Measurements from ENCODE around the gene SIPA1L3. TPM values are rescaled to one million over a fixed set of nuclear protein-coding genes. Genes with fewer than 3 reads are reported as not detected.

The SIPA1L3 gene
- total and polyA plus RNA-seq, 10 of the 15 experiments (the other 5 are each of a cell fraction or from before 2014, with no cell fraction given): 0.24 to 66.2 (median 19.1) TPM

GRCh38 chr19:38213469-38213868 lies 306.5 kb downstream of the SIPA1L3 start:
- no peaks in the 10 kb centered on the region for H4K20me1 ChIP-seq (ENCODE audit: control insufficient read depth, insufficient read depth)
- H3K4me2 ChIP-seq (ENCODE audit: control insufficient read depth, insufficient read depth): no peak overlapping the region
- ChIA-PET CTCF (interaction anchor here (0.9 kb wide), 2 partner anchors 30 to 311 kb away, joined by 3 read pairs; no protein-coding TSS in a partner anchor), POLR2A (no interaction called here), SMC1A (ENCODE audit: uncharacterized antibody, unreplicated experiment) (no interaction called here), RAD21 (ENCODE audit: unreplicated experiment) (no interaction called here)
- in situ Hi-C loops (cut with MboI) (no loop called here), intact Hi-C loops (cut with micrococcal nuclease; ENCODE audit: unreplicated experiment) (no loop called here)
- no peak for DNase-seq (ENCODE audit: low read depth, low spot score)
- no peaks in the 10 kb centered on the region for H3K36me3 ChIP-seq (ENCODE audit: control insufficient read depth in 2 of 2, insufficient read depth in 2 of 2, low read length in 1 of 2)
- TF ChIP-seq FOXK2 (IDR thresholded peaks at IDR 0.05): no peak
- TF ChIP-seq SIX5 (IDR thresholded peaks at IDR 0.05; ENCODE audit: low read depth, low read length, severe bottlenecking): no peak
- no peak for TF ChIP-seq STAT3 (IDR thresholded peaks at IDR 0.05; ENCODE audit: low read depth, low read length)
- no peak for TF ChIP-seq RAD51 (IDR thresholded peaks at IDR 0.05)
- no peak for TF ChIP-seq ZSCAN29 (IDR thresholded peaks at IDR 0.05)
- no peak for TF ChIP-seq GABPA (IDR thresholded peaks at IDR 0.05; ENCODE audit: low read depth)
- no peak for TF ChIP-seq SREBF2 (IDR thresholded peaks at IDR 0.05; ENCODE audit: low read length)
- TF ChIP-seq NFXL1 (IDR thresholded peaks at IDR 0.05; ENCODE audit: borderline replicate concordance): no peak
- TF ChIP-seq TCF12 (IDR thresholded peaks at IDR 0.05; ENCODE audit: low read depth, low read length): no peak
- TF ChIP-seq SMAD1 (IDR thresholded peaks at IDR 0.05; ENCODE audit: low read depth, partially characterized antibody): no peak
- TF ChIP-seq TCF3 (IDR thresholded peaks at IDR 0.05; ENCODE audit: borderline replicate concordance, insufficient read depth, low read depth, low read length): no peak
- no peak for TF ChIP-seq CHD1 (IDR thresholded peaks at IDR 0.05; ENCODE audit: low read depth, low read length)
- TF ChIP-seq IKZF2 (IDR thresholded peaks at IDR 0.05): no peak
- TF ChIP-seq, protein P1, sequence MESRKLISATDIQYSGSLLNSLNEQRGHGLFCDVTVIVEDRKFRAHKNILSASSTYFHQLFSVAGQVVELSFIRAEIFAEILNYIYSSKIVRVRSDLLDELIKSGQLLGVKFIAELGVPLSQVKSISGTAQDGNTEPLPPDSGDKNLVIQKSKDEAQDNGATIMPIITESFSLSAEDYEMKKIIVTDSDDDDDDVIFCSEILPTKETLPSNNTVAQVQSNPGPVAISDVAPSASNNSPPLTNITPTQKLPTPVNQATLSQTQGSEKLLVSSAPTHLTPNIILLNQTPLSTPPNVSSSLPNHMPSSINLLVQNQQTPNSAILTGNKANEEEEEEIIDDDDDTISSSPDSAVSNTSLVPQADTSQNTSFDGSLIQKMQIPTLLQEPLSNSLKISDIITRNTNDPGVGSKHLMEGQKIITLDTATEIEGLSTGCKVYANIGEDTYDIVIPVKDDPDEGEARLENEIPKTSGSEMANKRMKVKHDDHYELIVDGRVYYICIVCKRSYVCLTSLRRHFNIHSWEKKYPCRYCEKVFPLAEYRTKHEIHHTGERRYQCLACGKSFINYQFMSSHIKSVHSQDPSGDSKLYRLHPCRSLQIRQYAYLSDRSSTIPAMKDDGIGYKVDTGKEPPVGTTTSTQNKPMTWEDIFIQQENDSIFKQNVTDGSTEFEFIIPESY (IDR thresholded peaks at IDR 0.05): no peak
- no peak for TF ChIP-seq BACH1 (IDR thresholded peaks at IDR 0.05; ENCODE audit: borderline replicate concordance)
- TF ChIP-seq NR2C1 (IDR thresholded peaks at IDR 0.05): no peak
- TF ChIP-seq JUND (IDR thresholded peaks at IDR 0.05; ENCODE audit: low read depth, low read length): no peak
- no peak for TF ChIP-seq KLF5 (IDR thresholded peaks at IDR 0.05; ENCODE audit: partially characterized antibody)
- no peak for TF ChIP-seq SUZ12 (IDR thresholded peaks at IDR 0.05; ENCODE audit: unreplicated experiment)
- TF ChIP-seq, protein P2, sequence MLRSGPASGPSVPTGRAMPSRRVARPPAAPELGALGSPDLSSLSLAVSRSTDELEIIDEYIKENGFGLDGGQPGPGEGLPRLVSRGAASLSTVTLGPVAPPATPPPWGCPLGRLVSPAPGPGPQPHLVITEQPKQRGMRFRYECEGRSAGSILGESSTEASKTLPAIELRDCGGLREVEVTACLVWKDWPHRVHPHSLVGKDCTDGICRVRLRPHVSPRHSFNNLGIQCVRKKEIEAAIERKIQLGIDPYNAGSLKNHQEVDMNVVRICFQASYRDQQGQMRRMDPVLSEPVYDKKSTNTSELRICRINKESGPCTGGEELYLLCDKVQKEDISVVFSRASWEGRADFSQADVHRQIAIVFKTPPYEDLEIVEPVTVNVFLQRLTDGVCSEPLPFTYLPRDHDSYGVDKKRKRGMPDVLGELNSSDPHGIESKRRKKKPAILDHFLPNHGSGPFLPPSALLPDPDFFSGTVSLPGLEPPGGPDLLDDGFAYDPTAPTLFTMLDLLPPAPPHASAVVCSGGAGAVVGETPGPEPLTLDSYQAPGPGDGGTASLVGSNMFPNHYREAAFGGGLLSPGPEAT (IDR thresholded peaks at IDR 0.05; ENCODE audit: low read depth): no peak
- ATAC-seq: no peak
- no peaks in the 10 kb centered on the region for H3K27me3 ChIP-seq (replicated peaks in 1 of 2; ENCODE audit: control insufficient read depth in 2 of 2, insufficient read depth in 2 of 2, low read length in 1 of 2)
- H3K4me1 ChIP-seq (ENCODE audit: control insufficient read depth, insufficient read depth, low read length): peaks cover 24% of the 10 kb centered on the region
- no peak overlapping the region for H3K27ac ChIP-seq (ENCODE audit: control insufficient read depth, insufficient read depth)
- BruUV-seq (replicated peaks): no TSS peak
- no peaks in the 10 kb centered on the region for H3K79me2 ChIP-seq (ENCODE audit: control insufficient read depth, insufficient read depth, low read length)
- no peak for FAIRE-seq
- no peak overlapping the region for H2AFZ ChIP-seq (ENCODE audit: control insufficient read depth, low read depth, low read length)
- H3K9me3 ChIP-seq (replicated peaks; ENCODE audit: control insufficient read depth, insufficient read depth, low read length): no peaks in the 10 kb centered on the region
- no peak overlapping the region for H3K4me3 ChIP-seq
- no peak overlapping the region for H3K9ac ChIP-seq (ENCODE audit: control insufficient read depth, insufficient read depth, low read length)
- WGBS (ENCODE audit: insufficient coverage, insufficient replicate concordance, low lambda C conversion rate, missing lambda C conversion rate): 89% methylated on average over 20 of the region's 23 CpGs

Measured in GM12878 (cell line).